Measurements from ENCODE around the gene SLC22A23.

GRCh38 chr6:3252861-3253596, 203.8 kb downstream of the SLC22A23 start:
- no peak for TF ChIP-seq EZH2phosphoT487 (IDR thresholded peaks at IDR 0.05; ENCODE audit: insufficient read depth, low read depth)
- no peak for TF ChIP-seq EZH2 (IDR thresholded peaks at IDR 0.05; ENCODE audit: insufficient read depth, poor library complexity, severe bottlenecking)
